HepG2 (cell line): ENCODE results near the gene NUBPL. TPM values are rescaled to one million over a fixed set of nuclear protein-coding genes. Genes with fewer than 3 reads are reported as not detected.

Experiments
- ARID5B ChIP-seq: IDR thresholded peaks from 2 replicates; pipeline ENCODE4 v1.4.0; 2020; ENCODE audit warnings: mild to moderate bottlenecking, missing genetic modification reagents
- DMAP1 ChIP-seq: IDR thresholded peaks from 2 replicates; pipeline ENCODE4 v1.6.1; 2016
- SMC3 ChIP-seq: IDR thresholded peaks from 2 replicates; pipeline ENCODE4 v1.6.1; 2011; ENCODE audit warnings: low read length, improper control_type of control experiment
- SSRP1 ChIP-seq: IDR thresholded peaks from 2 replicates; pipeline ENCODE4 v1.6.1; 2016; ENCODE audit warnings: control low read depth
- ZBTB14 ChIP-seq: sonication (generic); formaldehyde crosslinking; IDR thresholded peaks from 2 replicates; pipeline ENCODE4 v1.4.0; 2020; ENCODE audit warnings: missing genetic modification reagents
- ZBTB7B ChIP-seq: sonication (generic); formaldehyde crosslinking; IDR thresholded peaks from 2 replicates; pipeline ENCODE4 v1.4.0; 2020; ENCODE audit warnings: missing genetic modification reagents
- ZFP90 ChIP-seq: sonication (generic); formaldehyde crosslinking; IDR thresholded peaks from 2 replicates; pipeline ENCODE4 v1.8.0; 2022; ENCODE audit warnings: missing genetic modification reagents, mild to moderate bottlenecking, inconsistent platforms, borderline replicate concordance
- ZNF383 ChIP-seq: sonication (generic); formaldehyde crosslinking; IDR thresholded peaks from 2 replicates; pipeline ENCODE4 v1.4.0; 2020; ENCODE audit warnings: missing genetic modification reagents, mild to moderate bottlenecking, borderline replicate concordance
- polyA plus RNA-seq, 8 experiments: library from polyadenylated mRNA; depleted of rRNA in 3 of 8; stranded (reverse) in 7 of 8; unstranded in 1 of 8; fragments of >200 nt; fragmentation: Illumina TruSeq in 4 of 8; extraction: Trizol in 4 of 8; gene quantifications; 2 replicates each; pipeline versions ENCODE4 v1.2.1 to v1.2.3, GENCODE V29; 2011 to 2016; ENCODE audit warnings: low read depth in 4 of 8, missing spikeins in 1 of 8, mixed read lengths in 1 of 8; ENCODE audit not compliant: insufficient read depth in 1 of 8
- total RNA-seq, 5 experiments: library from RNA; depleted of rRNA; stranded (reverse); fragments of >200 nt; fragmentation: Illumina TruSeq; extraction: Trizol; gene quantifications; 2 replicates each; pipeline ENCODE4 v1.2.3, GENCODE V29; 2016; ENCODE audit warnings: low read depth in 1 of 5
- TF ChIP-seq, protein P1 (sequence below): sonication (generic); formaldehyde crosslinking; conservative IDR thresholded peaks from 2 replicates; pipeline ENCODE4 v1.4.0; 2020; ENCODE audit warnings: mild to moderate bottlenecking, missing genetic modification reagents, moderate library complexity
- TF ChIP-seq, protein P2 (sequence below): sonication (generic); formaldehyde crosslinking; IDR thresholded peaks from 2 replicates; pipeline ENCODE4 v1.4.0; 2020; ENCODE audit warnings: missing genetic modification reagents

The NUBPL gene
- total and polyA plus RNA-seq, 2 of the 13 experiments (the other 11 are each of a cell fraction or from before 2014, with no cell fraction given): 21.3 to 44.1 TPM

DNA sequence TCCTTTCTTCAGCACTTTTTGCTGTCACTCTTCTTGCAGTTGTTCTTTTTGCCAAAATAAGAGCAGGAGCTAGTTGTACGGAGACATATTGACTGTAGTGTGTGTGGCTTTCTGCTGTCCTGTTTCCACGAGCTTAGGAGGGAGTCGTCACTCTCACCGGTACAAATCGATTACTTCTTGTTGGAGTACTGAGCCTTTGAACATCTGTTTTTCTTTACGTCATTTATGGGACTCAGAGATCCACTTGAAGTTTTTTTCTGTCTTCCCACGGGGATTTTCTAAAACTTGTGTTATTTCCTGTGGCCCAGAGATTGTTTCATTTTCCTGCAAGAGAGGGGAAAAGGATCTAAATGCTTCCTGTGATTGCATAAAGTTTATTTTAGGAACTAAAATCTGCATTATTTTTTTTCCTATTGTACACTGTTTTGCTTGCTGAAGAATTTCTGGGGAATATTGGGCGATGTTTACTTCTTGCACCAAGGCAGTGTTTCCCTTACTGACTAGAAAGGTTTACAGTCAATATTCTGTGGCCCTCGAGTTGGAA, 316.1 kb downstream of the NUBPL start (continued):
- TF ChIP-seq ARID5B (0 out of 2 replicates have a peak, but pooled peaks have one; percentile 19), ZFP90 (CRISPR knock-in tag) (no peak), ZNF383 (CRISPR knock-in tag) (no peak), SMC3 (no peak), ZBTB7B (no peak), SSRP1 (CRISPR knock-in tag) (no peak), DMAP1 (no peak), ZBTB14 (CRISPR knock-in tag) (no peak)
- TF ChIP-seq, protein P1, sequence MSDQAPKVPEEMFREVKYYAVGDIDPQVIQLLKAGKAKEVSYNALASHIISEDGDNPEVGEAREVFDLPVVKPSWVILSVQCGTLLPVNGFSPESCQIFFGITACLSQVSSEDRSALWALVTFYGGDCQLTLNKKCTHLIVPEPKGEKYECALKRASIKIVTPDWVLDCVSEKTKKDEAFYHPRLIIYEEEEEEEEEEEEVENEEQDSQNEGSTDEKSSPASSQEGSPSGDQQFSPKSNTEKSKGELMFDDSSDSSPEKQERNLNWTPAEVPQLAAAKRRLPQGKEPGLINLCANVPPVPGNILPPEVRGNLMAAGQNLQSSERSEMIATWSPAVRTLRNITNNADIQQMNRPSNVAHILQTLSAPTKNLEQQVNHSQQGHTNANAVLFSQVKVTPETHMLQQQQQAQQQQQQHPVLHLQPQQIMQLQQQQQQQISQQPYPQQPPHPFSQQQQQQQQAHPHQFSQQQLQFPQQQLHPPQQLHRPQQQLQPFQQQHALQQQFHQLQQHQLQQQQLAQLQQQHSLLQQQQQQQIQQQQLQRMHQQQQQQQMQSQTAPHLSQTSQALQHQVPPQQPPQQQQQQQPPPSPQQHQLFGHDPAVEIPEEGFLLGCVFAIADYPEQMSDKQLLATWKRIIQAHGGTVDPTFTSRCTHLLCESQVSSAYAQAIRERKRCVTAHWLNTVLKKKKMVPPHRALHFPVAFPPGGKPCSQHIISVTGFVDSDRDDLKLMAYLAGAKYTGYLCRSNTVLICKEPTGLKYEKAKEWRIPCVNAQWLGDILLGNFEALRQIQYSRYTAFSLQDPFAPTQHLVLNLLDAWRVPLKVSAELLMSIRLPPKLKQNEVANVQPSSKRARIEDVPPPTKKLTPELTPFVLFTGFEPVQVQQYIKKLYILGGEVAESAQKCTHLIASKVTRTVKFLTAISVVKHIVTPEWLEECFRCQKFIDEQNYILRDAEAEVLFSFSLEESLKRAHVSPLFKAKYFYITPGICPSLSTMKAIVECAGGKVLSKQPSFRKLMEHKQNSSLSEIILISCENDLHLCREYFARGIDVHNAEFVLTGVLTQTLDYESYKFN (CRISPR knock-in tag): 0 out of 2 replicates have a peak, but pooled peaks have one; percentile 32
- TF ChIP-seq, protein P2, sequence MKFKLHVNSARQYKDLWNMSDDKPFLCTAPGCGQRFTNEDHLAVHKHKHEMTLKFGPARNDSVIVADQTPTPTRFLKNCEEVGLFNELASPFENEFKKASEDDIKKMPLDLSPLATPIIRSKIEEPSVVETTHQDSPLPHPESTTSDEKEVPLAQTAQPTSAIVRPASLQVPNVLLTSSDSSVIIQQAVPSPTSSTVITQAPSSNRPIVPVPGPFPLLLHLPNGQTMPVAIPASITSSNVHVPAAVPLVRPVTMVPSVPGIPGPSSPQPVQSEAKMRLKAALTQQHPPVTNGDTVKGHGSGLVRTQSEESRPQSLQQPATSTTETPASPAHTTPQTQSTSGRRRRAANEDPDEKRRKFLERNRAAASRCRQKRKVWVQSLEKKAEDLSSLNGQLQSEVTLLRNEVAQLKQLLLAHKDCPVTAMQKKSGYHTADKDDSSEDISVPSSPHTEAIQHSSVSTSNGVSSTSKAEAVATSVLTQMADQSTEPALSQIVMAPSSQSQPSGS (CRISPR knock-in tag): peak; percentile 43; the same call in 1 of the 2 replicates
